TTC549 (cell line): ENCODE results near the gene KRTAP8-1.

ENCODE experiments used
- FAIRE-seq: peaks from 2 replicates; lab custom pipeline; 2012; peaks lifted over from hg19 to GRCh38; lab: Jason Lieb, UNC

KRTAP8-1 gene, protein sequence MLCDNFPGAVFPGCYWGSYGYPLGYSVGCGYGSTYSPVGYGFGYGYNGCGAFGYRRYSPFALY

DNA sequence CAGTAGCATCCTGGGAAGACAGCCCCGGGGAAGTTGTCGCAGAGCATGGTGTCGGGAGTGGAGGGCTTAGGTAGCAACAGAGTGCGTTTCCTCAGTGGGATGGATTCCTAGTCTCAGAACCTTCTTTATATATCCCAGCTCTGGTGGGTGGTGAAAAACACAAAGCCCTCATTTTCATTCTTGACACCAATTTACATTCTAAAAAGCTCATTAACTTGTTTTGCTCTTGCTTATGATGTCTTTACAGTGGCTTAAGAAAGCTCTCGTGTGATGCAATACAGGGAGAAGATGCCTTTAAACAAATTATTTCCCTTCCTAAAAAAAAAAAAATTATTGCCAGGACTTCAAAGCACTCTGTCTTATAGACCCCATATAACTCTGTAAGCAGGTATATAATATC, at the start of gene KRTAP8-1:
KRTAP8-1 (minus strand) TSS at position 101 of the 400 bp plus-strand sequence; CDS start at position 47, 54 bp downstream.
- FAIRE-seq = no peak

DNA sequence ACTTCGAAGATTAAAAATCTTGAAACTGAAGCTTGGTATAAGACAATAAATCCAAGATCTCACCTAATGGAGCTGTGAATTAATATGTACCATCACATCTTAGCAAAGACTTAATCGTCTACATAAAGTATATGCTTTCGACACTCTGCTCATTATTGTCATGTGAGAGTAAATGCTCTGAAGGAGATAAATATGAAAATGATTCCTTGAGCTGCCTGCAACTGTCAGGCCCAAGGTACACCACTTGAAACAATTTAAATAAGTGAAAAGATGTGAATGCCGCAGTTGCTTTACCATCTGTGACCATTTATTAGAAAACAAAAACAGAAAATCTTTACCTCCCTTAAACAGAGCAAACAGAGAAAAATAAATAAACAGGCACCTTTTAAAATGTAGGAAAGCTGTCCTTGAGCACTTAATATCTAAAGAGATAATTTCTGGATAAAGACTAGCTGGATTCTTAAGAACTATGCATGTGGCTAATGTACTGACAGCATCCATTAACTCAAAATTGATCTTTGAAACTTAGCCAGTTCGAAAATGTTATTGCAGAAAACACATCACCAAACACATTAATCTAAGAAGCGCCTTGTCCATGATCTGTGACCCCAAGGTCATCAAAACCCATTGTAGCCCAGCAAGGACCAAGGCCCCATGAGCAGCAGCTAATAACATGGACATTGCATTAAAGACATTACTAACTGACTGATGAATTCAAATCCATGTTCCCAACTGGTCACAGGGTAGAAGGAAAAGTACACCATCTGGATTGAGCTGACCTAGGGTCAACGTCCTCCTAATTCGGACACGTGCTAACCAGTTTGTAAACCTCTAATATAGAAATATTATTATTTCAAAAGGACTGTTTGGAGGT, 34.8 kb upstream of the KRTAP8-1 start:
- FAIRE-seq = no peak

DNA sequence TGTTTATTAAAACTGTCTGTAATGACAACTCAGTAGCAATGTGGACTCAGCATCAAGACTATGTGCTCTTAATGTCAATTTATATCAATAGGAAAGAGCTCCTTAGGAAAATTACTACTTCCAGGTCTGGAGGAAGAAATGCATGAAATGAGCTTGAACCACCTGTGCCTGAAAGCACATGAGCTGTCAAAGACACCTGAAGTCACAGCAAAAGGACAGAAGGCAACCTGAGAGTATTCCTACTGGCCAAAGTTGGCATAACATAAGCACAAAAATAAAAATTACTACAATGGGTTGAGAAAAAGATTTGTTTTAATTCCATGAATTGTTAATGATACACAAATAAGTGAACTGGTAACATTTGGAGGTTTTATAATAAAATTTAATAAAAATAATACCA, 29.9 kb upstream of the KRTAP8-1 start:
- no peak for FAIRE-seq

GRCh38 chr21:30839304-30839703, 26.2 kb upstream of the KRTAP8-1 start:
- no peak for FAIRE-seq

- no peak for FAIRE-seq
Measured at GRCh38 chr21:30838536-30838935, 25.5 kb upstream of the KRTAP8-1 start.

DNA sequence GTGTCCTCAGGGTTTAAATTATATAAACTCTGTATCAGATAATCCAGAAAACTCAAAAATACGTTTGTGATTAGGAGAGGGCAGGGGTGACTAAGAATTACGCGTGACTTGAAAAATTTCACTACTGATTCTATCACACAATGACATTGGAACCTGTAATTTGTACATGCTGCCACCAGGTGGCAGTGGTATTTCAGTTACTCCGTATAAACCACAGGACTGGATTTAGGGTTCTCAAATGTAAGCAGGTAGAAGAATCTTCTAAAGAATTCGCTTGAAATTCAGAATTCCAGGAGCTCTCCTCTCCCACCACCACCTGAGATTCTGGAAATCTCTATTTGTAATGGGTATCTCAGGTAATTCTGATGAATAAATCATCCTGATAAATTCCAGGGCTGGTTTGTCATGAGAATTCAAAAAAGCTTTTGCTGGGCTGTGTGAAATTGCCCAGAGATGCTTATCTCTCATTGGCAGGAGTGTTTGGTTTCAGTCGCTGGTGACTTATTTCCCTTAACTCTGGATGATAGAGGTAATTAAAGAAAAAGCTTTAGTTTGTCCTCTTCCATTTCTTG, 18.2 kb upstream of the KRTAP8-1 start:
- no peak for FAIRE-seq

DNA sequence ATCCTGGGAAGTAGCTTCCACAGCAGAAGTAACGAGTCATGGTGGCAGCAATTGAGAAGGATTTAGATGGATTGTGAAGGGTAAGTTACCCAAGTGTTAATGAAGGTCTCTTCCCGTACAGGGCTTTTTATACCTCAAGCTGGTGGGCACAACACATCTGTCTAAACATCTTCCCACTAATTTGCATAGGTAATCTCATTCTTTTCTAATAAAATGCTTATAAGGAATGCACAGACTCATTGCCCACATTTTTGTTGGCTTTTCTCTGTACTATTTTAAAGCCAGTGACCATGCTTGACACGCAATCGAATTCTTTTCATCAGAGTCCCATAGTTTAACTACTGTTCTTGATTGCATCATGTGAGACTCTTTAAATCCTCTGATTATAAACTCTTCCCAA, 16.6 kb upstream of the KRTAP8-1 start, which contains the start of gene KRTAP7-1:
KRTAP7-1 (minus strand) TSS at position 101 of the 400 bp plus-strand sequence; CDS start at position 40, 61 bp downstream.
- FAIRE-seq = no peak

- FAIRE-seq = no peak
Measured at GRCh38 chr21:30818837-30819610, 6.0 kb upstream of the KRTAP8-1 start.

- no peak for FAIRE-seq
Measured at GRCh38 chr21:30800605-30801004, 12.5 kb downstream of the KRTAP8-1 start.

- no peak for FAIRE-seq
Measured at GRCh38 chr21:30793581-30794314, 19.3 kb downstream of the KRTAP8-1 start.

DNA sequence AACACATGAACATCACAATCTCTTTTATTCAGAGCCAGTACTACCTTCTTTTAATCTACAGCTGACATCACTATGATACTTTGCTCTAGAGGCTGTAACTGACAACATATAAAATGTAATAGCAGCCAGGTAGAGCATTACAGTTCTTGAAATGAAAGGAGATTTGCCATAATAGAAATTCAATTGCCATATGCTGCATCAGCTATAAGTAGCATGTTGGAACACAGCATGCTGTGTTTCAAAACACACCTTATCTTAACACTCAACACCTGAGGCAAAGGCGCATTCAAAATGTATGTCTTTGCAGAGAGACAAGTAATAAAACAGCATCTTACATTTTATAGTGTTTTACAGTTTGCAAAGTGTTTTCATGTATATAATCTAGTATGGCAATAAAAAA, 33.8 kb downstream of the KRTAP8-1 start:
- FAIRE-seq = no peak

DNA sequence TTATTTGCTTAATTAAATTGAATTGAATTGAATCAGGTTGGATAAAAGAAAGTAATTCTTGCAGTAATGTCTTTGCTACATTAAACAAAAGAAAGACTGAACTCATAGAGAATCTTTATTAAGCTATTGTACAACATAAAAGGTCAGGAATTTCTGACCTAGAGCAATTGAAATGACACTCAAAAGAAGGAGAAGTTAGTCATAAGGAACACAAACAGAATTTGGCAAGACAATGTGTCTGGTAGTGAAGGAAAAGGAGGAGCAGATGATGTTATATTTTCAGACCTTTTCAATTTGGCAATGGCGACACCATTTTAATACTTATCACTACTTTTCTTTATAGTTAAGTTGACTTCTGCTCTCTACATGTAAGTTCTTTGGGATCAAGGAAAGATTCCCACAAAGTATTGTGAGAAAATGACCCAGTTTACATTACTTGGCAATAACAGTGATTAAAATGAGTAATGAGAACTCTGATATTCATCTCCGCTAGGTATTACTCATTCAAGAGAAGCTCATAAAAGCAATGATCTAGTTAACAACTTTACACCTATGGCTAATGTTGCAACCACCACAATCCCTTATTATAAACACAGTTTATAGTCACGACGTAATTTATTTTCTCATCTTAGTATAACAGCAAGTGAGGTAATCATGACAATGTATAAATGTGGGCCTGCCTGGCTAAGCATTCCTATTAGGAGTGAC, 43.2 kb downstream of the KRTAP8-1 start:
- no peak for FAIRE-seq
